Calu3 (cell line): Measurements from ENCODE around the gene PRICKLE1. TPM values are rescaled to one million over a fixed set of nuclear protein-coding genes. Genes with fewer than 3 reads are reported as not detected.

Experiments
- BruUV-seq: library from RNA; stranded (reverse); fragments of 400-500 nt; replicated peaks from 2 replicates; lab custom pipeline; 2021; lab: Mats Ljungman, UMichigan
- CTCF ChIA-PET: fragments of 300-600 bp; sonication (Branson Sonifier 250); formaldehyde crosslinking; loops from one replicate; lab custom pipeline; 2022; ENCODE audit warnings: antibody characterized with exemption; lab: Charles Lee
- DNase-seq: peaks from one replicate; pipeline ENCODE4 v3.0.0; 2022
- H3K27ac Mint-ChIP-seq: one replicate; pipeline ENCODE4 v1.8.0; 2022; ENCODE audit warnings: mixed read lengths; ENCODE audit not compliant: unreplicated experiment
- H3K27me3 Mint-ChIP-seq: one replicate; pipeline ENCODE4 v1.8.0; 2022; ENCODE audit warnings: mixed read lengths; ENCODE audit not compliant: unreplicated experiment
- H3K36me3 Mint-ChIP-seq: one replicate; pipeline ENCODE4 v1.8.0; 2022; ENCODE audit warnings: mild to moderate bottlenecking, moderate library complexity, mixed read lengths; ENCODE audit not compliant: insufficient read depth, unreplicated experiment
- H3K4me1 Mint-ChIP-seq: one replicate; pipeline ENCODE4 v1.8.0; 2022; ENCODE audit warnings: mild to moderate bottlenecking, low read depth, mixed read lengths; ENCODE audit not compliant: unreplicated experiment
- H3K4me3 Mint-ChIP-seq: one replicate; pipeline ENCODE4 v1.8.0; 2022; ENCODE audit warnings: mild to moderate bottlenecking, low read depth, moderate library complexity, mixed read lengths; ENCODE audit not compliant: unreplicated experiment
- H3K9me3 Mint-ChIP-seq: one replicate; pipeline ENCODE4 v1.8.0; 2022; ENCODE audit warnings: low read depth, mixed read lengths; ENCODE audit not compliant: unreplicated experiment
- intact Hi-C: fragments of 100-400 bp; cut with micrococcal nuclease; formaldehyde crosslinking; loops from one replicate; pipeline ENCODE4 v1.10.0; 2022; ENCODE audit not compliant: unreplicated experiment
- total RNA-seq: library from RNA; stranded (reverse); gene quantifications from 2 replicates; pipeline ENCODE4 v1.2.3, GENCODE V29; 2022
- TF ChIP-seq, protein P1 (sequence below): fragments of 200-600 bp; IDR thresholded peaks from one replicate; pipeline ENCODE4 v1.8.0; 2022; ENCODE audit warnings: antibody characterized with exemption; ENCODE audit not compliant: unreplicated experiment

The PRICKLE1 gene
- total RNA-seq, 1 experiment from 2014 or later = 12.7 TPM

DNA sequence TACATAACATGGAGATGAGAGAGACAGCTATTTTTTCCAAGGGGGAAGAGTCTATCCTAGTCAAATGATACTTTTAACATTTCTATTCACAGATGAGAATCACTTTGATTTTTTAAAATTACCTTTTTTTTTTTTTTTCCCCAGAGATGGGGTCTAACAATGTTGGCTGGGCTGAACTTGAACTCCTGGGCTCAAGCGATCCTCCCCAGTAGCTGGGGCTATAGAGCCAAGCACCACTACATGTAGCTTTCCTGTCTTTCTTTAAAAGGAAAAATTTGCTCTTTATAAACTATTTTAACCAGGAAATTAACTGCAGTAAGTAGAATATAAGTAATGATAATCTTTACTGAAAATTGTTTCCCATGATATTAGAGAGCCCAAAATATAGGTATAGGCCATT lies 3.3 kb downstream of the PRICKLE1 start:
- BruUV-seq = no TSS peak
- H3K27me3 Mint-ChIP-seq = no peaks in the 10 kb centered on the region
- TF ChIP-seq, protein P1, sequence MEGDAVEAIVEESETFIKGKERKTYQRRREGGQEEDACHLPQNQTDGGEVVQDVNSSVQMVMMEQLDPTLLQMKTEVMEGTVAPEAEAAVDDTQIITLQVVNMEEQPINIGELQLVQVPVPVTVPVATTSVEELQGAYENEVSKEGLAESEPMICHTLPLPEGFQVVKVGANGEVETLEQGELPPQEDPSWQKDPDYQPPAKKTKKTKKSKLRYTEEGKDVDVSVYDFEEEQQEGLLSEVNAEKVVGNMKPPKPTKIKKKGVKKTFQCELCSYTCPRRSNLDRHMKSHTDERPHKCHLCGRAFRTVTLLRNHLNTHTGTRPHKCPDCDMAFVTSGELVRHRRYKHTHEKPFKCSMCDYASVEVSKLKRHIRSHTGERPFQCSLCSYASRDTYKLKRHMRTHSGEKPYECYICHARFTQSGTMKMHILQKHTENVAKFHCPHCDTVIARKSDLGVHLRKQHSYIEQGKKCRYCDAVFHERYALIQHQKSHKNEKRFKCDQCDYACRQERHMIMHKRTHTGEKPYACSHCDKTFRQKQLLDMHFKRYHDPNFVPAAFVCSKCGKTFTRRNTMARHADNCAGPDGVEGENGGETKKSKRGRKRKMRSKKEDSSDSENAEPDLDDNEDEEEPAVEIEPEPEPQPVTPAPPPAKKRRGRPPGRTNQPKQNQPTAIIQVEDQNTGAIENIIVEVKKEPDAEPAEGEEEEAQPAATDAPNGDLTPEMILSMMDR = no peak
- peaks cover 9% of the 10 kb centered on the region for H3K4me1 Mint-ChIP-seq
- intact Hi-C loops = loop anchor here (5.0 to 10.0 kb wide), 4 partner anchors 169 to 751 kb away; no protein-coding TSS in a partner anchor
- H3K36me3 Mint-ChIP-seq = peaks cover 24% of the 10 kb centered on the region
- H3K9me3 Mint-ChIP-seq = no peaks in the 10 kb centered on the region
- no peak for DNase-seq
- H3K4me3 Mint-ChIP-seq = no peak overlapping the region
- CTCF ChIA-PET = interaction anchor here (0.7 kb wide), 1 partner anchor 330 kb away, joined by 3 read pairs; no protein-coding TSS in a partner anchor
- H3K27ac Mint-ChIP-seq = no peak overlapping the region

DNA sequence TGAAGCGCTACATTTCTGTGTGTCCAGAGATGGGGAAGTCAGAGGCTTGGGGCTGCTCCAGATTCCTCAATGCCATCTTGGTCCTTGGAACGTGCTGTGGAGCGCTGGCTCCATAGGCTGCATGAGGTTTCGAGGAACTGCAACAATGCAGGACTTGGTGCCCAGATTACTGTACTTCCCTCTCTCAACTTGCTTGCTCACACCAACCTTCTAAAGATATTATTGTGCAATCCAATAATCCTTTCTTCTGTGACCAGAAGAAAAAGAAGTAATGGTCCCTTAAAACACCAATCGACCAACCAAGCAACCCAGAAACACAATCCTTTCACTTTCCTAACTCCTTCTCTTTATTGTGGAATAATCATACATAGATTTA lies 3.7 kb downstream of the PRICKLE1 start:
- no peaks in the 10 kb centered on the region for H3K9me3 Mint-ChIP-seq
- no peaks in the 10 kb centered on the region for H3K27me3 Mint-ChIP-seq
- no peak overlapping the region for H3K27ac Mint-ChIP-seq
- TF ChIP-seq, protein P1 = no peak
- CTCF ChIA-PET = no interaction called here
- intact Hi-C loops = loop anchor here (5.0 to 10.0 kb wide), 4 partner anchors 169 to 751 kb away; no protein-coding TSS in a partner anchor
- peaks cover 9% of the 10 kb centered on the region for H3K4me1 Mint-ChIP-seq
- BruUV-seq = no TSS peak
- no peak for DNase-seq
- H3K4me3 Mint-ChIP-seq = no peak overlapping the region
- peaks cover 24% of the 10 kb centered on the region for H3K36me3 Mint-ChIP-seq

DNA sequence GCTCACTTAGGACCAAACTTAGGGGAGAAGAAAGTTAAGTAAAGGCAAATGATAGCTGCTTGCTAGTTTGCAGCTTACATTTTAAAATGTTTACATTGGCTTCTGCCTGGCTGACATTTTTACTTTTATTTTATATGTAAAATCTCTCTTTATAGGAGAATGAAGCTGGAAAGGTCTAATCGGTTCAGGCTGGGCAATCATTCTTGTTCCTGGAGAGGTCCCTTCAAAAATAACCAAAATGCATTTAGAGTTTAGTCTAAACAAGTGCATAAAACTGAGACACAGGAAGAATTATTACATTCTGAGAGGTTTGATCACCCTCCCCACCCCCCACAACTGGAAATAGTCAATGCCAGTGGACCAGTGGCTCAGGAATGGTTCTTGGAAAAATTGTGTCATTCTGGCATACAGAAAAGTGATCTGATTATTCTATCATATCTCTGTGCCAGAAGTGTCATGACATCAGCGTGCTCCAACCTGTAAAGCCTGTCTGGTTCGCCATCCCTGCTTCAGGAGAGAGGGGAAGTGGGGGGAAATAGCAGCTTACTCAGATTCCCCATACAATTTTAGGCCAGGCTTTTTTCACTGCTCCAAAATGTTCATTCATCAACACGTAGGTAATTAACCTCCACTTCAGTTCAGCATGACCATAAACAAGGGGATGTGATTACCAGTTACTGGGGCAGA lies 4.2 kb downstream of the PRICKLE1 start:
- Mint-ChIP-seq H3K4me3 (no peak overlapping the region), H3K36me3 (peaks cover 21% of the 10 kb centered on the region), H3K9me3 (no peaks in the 10 kb centered on the region), H3K27me3 (no peaks in the 10 kb centered on the region), H3K27ac (no peak overlapping the region), H3K4me1 (peaks cover 9% of the 10 kb centered on the region)
- no peak for DNase-seq
- BruUV-seq = no TSS peak
- CTCF ChIA-PET = interaction anchor here (0.7 kb wide), 1 partner anchor 15 kb away, joined by 3 read pairs; no protein-coding TSS in a partner anchor
- intact Hi-C loops = loop anchor here (5.0 to 10.0 kb wide), 4 partner anchors 170 to 752 kb away; no protein-coding TSS in a partner anchor
- TF ChIP-seq, protein P1 = no peak

DNA sequence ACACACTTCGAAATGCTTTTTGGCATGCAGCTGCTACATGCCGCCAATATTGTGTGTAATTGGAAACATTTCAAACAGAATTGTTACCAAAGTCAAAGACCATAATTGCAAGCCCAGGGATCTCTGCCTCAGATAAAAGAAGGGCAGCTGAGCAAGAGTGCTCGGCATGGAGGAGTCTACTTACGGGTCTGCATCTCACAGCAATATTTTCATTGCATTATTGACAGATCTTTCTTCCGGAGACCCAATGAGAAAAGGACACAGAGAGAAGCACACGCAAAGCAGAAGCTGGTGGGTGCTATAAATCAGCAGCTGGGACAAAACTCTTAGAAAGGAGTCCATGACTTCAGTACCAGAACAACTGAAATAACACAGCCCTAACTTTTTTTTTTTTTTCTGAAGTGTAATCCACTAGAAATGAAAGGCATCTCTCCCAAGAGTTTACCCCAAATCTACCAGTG lies 4.9 kb downstream of the PRICKLE1 start:
- Mint-ChIP-seq H3K4me3 (no peak overlapping the region), H3K4me1 (peaks cover 9% of the 10 kb centered on the region), H3K9me3 (no peaks in the 10 kb centered on the region), H3K27ac (no peak overlapping the region), H3K36me3 (peaks cover 16% of the 10 kb centered on the region), H3K27me3 (no peaks in the 10 kb centered on the region)
- no TSS peak for BruUV-seq
- TF ChIP-seq, protein P1 = no peak
- CTCF ChIA-PET = interaction anchor here (0.7 kb wide), 1 partner anchor 14 kb away, joined by 3 read pairs; no protein-coding TSS in a partner anchor
- no peak for DNase-seq
- intact Hi-C loops = loop anchor here (5.0 to 10.0 kb wide), 4 partner anchors 170 to 753 kb away; no protein-coding TSS in a partner anchor
